HG03196 (cell line): ENCODE results near the gene ANKRD10.
"Not testable (repeated sequence)": the region's sequence is repeated elsewhere in the genome, so short reads cannot be mapped to it uniquely, and the experiment has no call there.

Experiments
- ATAC-seq: cut with Tn5 transposase; IDR thresholded peaks from one replicate; pipeline ENCODE4 v1.9.1; 2021; ENCODE audit not compliant: unreplicated experiment

ANKRD10 gene

GRCh38 chr13:110869231-110869804, 45.6 kb downstream of the ANKRD10 start:
- ATAC-seq = no peak

GRCh38 chr13:110868720-110869119, 46.1 kb downstream of the ANKRD10 start:
- no peak for ATAC-seq

- no peak for ATAC-seq
Observed at GRCh38 chr13:110867380-110867779, 47.5 kb downstream of the ANKRD10 start.

- no peak for ATAC-seq
Observed at GRCh38 chr13:110866491-110867170, 48.2 kb downstream of the ANKRD10 start.

- no peak for ATAC-seq
Observed at GRCh38 chr13:110863685-110864084, 51.2 kb downstream of the ANKRD10 start.

GRCh38 chr13:110860983-110861382, 53.9 kb downstream of the ANKRD10 start:
- ATAC-seq = no peak

- ATAC-seq = no peak
Observed at GRCh38 chr13:110856942-110857835, 57.7 kb downstream of the ANKRD10 start.

- no peak for ATAC-seq
Observed at GRCh38 chr13:110855363-110855762, 59.5 kb downstream of the ANKRD10 start.

- no peak for ATAC-seq
Observed at GRCh38 chr13:110854866-110855265, 60.0 kb downstream of the ANKRD10 start.

GRCh38 chr13:110853235-110853721, 61.6 kb downstream of the ANKRD10 start:
- no peak for ATAC-seq

- no peak for ATAC-seq
Observed at GRCh38 chr13:110850840-110851239, 64.0 kb downstream of the ANKRD10 start.

- no peak for ATAC-seq
Observed at GRCh38 chr13:110850006-110850405, 64.9 kb downstream of the ANKRD10 start.

GRCh38 chr13:110845520-110845919, 69.3 kb downstream of the ANKRD10 start:
- no peak for ATAC-seq

- ATAC-seq = no peak
Observed at GRCh38 chr13:110841846-110842245, 73.0 kb downstream of the ANKRD10 start.

GRCh38 chr13:110841406-110841805, 73.5 kb downstream of the ANKRD10 start:
- no peak for ATAC-seq

GRCh38 chr13:110838867-110839538, 75.9 kb downstream of the ANKRD10 start:
- no peak for ATAC-seq

GRCh38 chr13:110838116-110838515, 76.8 kb downstream of the ANKRD10 start:
- no peak for ATAC-seq

- ATAC-seq = not testable (repeated sequence)
Observed at GRCh38 chr13:110837397-110838061, 77.3 kb downstream of the ANKRD10 start.

GRCh38 chr13:110836605-110836903, 78.3 kb downstream of the ANKRD10 start:
- no peak for ATAC-seq

- no peak for ATAC-seq
Observed at GRCh38 chr13:110835721-110836604, 78.9 kb downstream of the ANKRD10 start.
